Neural cell (in vitro differentiated cells): ENCODE results near the gene ZMYND11.

ENCODE experiments used
- EZH2 ChIP-seq: fragments of 200-600, 300-800 bp; shearing (Covaris generic), sonication (generic); IDR thresholded peaks from 2 replicates; pipeline ENCODE4 v1.6.1; 2014; ENCODE audit warnings: antibody characterized with exemption, low read length, borderline replicate concordance, mild to moderate bottlenecking; ENCODE audit not compliant: insufficient read depth, poor library complexity, severe bottlenecking
- MXI1 ChIP-seq: fragments of 450-650 bp; conservative IDR thresholded peaks from 2 replicates; pipeline ENCODE4 v1.6.1; 2014; ENCODE audit warnings: antibody characterized with exemption, mild to moderate bottlenecking; ENCODE audit not compliant: poor library complexity, severe bottlenecking
- POLR2AphosphoS5 ChIP-seq: IDR thresholded peaks from 2 replicates; pipeline ENCODE4 v1.6.1; 2012
- RAD21 ChIP-seq: fragments of 450-650 bp; conservative IDR thresholded peaks from 2 replicates; pipeline ENCODE4 v1.6.1; 2014; ENCODE audit warnings: antibody characterized with exemption, mild to moderate bottlenecking, moderate library complexity
- TF ChIP-seq, protein P1 (sequence below): fragments of 450-650 bp; IDR thresholded peaks from 2 replicates; pipeline ENCODE4 v1.5.1; 2014; ENCODE audit warnings: antibody characterized with exemption, mild to moderate bottlenecking, moderate library complexity; ENCODE audit not compliant: poor library complexity, severe bottlenecking

DNA sequence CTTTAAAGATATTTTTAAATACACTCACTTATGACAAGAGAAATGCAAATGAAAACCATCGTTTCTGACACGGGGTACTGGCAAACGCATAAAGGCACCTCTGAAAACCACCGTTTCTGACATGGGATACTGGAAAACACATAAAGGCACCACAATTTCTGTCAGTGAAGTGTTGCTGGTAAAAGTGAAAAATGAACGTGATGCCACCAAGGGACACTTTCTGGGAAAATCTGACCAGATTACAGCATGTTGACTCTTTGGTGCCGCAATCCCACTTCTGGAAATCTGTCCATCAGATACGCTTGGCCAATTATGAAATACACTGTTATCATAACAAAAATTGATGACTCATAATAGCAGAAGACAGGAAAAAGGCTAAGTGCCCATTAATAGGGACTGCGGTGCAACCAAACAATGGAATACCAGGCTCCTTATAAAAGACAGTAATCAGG is 131.7 kb downstream of the ZMYND11 start:
- TF ChIP-seq, protein P1, sequence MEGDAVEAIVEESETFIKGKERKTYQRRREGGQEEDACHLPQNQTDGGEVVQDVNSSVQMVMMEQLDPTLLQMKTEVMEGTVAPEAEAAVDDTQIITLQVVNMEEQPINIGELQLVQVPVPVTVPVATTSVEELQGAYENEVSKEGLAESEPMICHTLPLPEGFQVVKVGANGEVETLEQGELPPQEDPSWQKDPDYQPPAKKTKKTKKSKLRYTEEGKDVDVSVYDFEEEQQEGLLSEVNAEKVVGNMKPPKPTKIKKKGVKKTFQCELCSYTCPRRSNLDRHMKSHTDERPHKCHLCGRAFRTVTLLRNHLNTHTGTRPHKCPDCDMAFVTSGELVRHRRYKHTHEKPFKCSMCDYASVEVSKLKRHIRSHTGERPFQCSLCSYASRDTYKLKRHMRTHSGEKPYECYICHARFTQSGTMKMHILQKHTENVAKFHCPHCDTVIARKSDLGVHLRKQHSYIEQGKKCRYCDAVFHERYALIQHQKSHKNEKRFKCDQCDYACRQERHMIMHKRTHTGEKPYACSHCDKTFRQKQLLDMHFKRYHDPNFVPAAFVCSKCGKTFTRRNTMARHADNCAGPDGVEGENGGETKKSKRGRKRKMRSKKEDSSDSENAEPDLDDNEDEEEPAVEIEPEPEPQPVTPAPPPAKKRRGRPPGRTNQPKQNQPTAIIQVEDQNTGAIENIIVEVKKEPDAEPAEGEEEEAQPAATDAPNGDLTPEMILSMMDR: no peak
- no peak for TF ChIP-seq MXI1
- no peak for TF ChIP-seq EZH2
- no peak for TF ChIP-seq POLR2AphosphoS5
- no peak for TF ChIP-seq RAD21
